Ovary (tissue), 3 donors: Measurements from ENCODE around the gene CD3D.

Source experiments
- CTCF ChIP-seq, 3 donors: fragments of 450-650 bp in 2 of 3; fragments of 200-600 bp in 1 of 3; IDR thresholded peaks; one replicate each; pipeline versions ENCODE4 v1.5.1 to v1.8.0; 2016 to 2022; ENCODE audit warnings: antibody characterized with exemption in 3 of 3, mild to moderate bottlenecking in 1 of 3
- EP300 ChIP-seq: sonication (generic); formaldehyde crosslinking; IDR thresholded peaks from one replicate; pipeline ENCODE4 v1.6.1; 2017; ENCODE audit warnings: antibody characterized with exemption
- POLR2A ChIP-seq: fragments of 450-650 bp; IDR thresholded peaks from one replicate; pipeline ENCODE4 v1.6.1; 2017; ENCODE audit warnings: antibody characterized with exemption, mild to moderate bottlenecking, moderate library complexity
- donor health status: DM: no; HTN: no; CAD: no.

GRCh38 chr11:118374729-118375128 is 32.2 kb upstream of the CD3D start:
- TF ChIP-seq CTCF (IDR thresholded peaks at IDR 0.05): no peak
- no peak for TF ChIP-seq EP300
- no peak for TF ChIP-seq POLR2A
